DMS 273 treated with DMSO at 0.1 percent for 48 hours (cell line): Measurements from ENCODE around the gene PSEN2.

ENCODE experiments used
- DNase-seq: peaks from one replicate; lab custom pipeline; 2025; lab: John Stamatoyannopoulos, UW

The PSEN2 gene

DNA sequence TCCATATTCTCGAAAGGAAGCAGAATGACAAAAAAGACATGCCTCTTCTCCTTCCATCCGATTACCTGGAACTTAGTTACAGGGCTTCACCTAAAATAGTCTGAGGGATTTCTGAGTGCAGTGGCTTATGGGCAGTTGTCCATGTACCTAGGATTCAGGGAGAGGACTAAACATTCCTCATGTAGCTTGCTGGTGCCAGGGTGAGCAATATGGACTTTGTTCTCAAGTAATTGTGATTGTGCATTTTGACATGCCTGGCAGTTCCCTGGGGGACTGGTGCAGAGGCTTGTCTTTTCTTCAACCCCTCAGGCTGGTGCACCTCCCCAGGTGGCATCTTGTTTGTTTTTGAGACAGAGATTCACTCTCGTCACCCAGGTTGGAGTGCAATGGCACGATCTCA, 6.1 kb upstream of the PSEN2 start:
- no peak for DNase-seq

DNA sequence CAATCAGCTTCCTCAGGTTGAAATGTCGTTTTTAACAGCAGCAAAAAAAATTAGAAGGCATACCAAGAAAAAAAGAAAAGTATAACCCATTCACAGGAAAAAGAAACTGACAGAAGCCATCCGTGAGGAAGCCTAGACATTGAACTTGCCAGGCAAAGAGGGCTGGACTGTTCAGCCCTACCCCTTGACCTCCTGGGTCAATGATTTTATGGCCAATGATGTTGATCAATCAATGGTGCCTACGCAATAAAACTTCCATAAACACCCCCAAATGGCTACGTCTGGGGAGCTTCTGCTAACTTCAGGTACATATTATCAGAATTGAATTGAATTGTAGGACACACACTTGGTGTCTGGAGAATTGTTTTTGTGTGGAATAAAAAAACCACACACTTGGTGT, 4.8 kb upstream of the PSEN2 start:
- DNase-seq, result no peak

DNA sequence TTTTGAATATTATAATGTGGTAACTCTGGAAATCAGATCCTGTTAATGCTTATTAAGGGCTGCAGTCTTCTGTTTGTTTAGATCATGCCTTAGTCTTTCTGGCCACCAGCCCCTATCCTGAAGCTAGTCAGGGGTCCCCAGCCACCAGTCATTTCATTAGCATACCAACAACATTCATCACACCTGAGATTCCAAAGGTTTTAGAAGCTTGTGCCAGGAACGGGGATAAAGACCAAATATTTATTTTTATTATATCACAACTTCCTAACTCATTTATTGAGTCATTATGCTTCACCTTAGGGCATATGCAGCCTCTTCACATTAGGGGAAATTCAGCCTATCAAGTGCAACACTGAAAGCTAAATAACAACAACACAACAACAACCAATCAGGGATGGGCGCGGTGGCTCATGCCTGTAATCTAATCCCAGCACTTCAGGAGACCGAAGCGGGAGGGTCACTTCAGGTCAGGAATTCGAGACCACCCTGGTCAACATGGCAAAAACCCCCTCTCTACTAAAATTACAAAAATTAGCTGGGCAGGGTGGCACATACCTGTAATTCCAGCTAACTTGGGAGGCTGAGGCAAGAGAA, 2.9 kb upstream of the PSEN2 start:
- no peak for DNase-seq

DNA sequence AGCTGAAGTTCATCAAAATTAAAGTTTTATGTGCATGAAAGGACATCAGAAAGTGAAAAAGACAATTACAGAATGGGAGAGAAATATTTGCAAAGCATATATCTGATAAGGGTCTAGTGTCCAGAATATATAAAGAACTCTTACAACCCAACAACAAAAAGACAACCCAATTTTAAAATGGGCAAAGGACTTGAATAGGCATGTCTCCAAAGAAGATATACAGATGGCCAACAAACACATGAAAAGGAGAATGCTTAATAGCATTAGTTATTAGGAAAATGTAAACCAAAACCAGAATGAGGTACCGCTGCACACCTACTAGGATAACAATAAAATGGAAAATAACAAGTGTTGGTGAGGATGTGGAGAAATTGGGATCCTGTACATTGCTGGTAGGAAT, 1.7 kb upstream of the PSEN2 start:
- no peak for DNase-seq

DNA sequence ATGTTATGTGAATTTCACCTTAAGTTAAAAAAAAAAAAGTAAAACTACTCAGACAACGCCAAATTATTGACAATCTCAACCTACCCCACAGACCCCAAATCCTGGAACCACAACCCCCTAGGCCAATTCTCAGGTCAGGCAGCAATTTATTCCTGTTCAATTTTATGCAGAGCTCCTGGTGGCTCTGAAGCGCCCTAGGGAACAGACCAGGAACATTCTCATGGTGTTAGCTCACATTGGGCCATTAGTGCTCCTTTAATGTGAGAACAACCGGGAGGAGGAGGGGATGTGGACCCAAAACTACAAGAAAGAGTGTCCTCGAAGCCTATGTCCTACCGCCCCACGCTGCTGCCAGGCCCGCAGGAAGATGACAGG, 403 bp upstream of the PSEN2 start:
- DNase-seq, result no peak

DNA sequence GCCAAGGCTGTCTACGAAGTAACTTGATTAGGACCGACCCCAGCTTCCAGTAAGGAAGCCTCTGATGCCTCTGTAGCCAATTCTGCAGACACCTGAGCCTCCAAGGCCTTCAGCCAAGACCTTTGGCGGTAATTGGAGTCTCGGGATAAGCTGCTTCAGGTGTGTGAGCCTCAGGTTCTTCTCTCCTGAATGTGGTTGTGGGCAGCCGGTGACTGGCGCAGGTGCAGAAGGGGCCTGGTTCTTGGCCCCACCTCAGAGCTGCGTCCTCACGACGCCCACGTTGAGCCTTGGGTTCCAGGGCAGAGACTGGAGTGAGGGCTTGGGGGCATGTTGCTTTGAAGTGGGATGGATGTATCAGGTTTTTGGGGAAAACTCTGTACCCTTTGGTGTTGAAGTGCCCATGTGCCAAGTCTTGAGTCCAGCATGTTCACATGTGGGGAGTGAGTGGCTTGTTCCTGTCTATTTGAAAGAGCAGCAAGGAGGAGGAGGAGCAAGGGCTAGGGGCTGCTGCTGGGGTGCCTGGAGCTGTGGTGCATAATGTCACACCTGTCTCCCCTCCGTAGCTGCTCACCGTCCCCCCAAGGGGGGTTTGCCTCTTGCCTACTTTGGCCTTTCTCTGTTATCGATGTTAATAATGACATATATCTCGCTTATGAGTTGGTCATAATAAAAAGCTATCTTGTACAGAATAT, 1.4 kb downstream of the PSEN2 start:
- DNase-seq, result no peak

DNA sequence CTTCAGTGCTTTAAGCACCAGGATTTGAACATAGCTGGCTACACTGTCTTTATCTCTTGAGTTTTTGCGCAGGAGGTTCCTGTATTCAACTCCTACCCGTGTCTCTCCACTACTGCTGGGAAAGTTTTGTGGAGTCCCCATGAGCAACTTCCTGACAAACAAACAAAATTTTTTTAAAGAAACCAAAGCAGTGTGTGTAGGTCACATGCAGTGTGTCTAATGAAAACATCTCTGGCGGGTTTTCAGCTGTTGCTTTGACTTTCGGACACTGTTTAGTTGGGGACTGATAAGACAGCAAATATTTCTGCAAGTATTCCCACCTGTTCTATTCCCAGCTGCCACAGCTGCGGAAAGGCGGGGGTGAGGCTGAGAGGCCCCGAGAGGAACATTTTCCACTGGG, 2.0 kb downstream of the PSEN2 start:
- no peak for DNase-seq

DNA sequence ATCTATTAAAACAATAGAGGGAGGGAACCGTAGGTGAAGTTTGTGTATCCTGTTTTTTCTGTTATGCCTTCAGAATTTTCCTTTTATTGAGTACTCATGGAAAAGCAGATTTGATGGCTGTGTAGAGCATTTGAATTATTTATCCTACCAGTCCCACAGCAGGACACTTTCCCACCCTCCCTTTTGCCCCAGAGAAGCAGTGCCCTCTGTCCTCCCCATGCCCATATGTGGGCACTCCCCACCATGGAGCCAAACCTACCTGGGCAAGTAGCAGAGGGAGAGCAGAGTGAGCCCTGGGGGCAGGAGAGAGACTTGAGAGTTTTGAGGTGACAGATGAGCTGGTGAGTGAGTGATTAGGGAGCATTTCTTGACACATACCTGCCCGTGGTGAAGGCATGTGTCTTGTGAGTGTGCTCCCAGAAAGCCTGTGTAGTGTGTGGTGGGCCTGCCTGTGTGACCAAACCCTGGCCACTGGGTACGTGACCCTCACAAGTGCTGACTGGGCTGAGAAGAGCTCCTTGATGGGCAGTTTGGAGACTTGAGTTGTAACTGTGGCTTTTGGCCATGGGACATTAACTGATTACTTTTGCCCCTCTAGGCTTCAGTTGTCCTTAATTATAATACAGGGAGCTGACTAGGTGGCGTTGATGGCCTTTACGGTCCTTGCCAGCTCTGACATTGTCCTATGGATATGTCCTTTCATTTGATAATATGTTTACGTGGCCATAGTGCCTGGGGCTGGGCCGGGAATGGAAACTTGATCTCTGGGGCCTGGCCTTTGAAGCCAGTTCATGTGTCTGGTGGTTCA, 3.6 kb downstream of the PSEN2 start:
- DNase-seq, result no peak

DNA sequence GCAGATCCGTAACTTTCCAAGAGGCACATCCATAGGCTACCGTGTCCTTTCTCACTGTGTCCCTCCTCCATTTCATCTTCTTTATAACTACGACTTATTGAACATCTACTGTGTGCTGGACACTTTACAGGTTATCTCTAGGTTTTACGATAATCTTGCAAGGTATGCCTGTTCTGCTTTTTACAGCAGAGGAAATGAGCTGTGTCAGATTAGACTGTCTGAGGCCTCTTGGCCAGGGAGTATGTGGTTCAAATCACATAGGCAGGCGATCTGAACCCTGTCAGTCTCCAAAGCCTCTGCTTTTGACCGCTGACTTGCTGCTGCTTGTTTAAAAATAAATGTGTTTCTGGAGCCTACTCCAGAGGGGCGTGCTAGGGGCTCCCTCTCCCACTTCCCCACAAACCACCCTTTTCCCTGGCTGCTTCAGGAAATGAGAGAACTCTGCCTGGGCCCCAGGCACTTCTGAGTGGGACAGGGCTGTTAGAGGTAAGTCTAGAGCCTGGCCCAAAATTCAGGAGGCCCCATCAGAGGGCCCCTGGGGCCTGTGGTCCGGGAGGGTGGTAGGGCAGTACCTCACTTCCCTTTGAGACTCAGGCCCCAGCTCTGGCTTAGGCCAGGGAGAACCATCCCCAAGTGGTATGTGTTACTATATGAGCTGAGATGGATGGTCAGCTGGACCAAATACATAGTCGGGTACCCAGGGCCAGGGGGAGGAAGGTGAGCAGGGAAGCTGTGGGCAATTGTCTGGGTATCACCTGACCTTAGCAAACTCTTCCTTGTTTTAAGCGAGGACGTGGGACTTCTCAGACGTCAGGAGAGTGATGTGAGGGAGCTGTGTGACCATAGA, 4.4 kb downstream of the PSEN2 start:
- DNase-seq, result no peak

DNA sequence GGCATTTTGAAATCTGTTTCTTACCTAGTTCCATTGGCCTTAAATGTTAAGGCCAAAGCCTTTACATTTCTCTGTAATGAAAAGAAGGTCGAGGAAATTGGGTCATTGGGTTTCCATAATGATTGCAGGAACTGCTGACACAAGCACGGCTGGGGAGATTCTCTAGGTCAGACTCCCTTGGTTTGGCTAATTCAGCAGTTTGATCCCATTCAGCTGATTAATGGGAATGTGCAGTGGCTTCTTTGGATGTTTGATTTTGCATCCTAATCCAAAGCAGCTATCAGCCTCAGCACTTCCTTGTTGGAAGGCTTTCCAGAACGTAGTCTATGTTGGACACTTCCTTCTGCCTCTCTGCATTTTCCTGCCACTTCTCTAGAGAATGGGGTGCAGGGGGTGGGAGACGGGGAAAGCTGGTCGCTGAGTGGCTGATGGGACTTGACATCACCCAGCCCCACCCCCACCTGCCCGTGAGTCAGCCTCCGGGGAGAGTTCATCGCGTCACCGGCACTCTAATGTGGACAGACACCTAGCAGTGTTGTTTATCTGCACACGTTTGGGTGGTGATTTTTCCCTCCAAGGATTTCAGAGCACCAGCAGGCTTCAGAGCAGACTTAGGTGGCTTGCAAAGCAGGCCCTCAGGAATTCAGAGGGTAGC, 5.4 kb downstream of the PSEN2 start:
- DNase-seq, result no peak

DNA sequence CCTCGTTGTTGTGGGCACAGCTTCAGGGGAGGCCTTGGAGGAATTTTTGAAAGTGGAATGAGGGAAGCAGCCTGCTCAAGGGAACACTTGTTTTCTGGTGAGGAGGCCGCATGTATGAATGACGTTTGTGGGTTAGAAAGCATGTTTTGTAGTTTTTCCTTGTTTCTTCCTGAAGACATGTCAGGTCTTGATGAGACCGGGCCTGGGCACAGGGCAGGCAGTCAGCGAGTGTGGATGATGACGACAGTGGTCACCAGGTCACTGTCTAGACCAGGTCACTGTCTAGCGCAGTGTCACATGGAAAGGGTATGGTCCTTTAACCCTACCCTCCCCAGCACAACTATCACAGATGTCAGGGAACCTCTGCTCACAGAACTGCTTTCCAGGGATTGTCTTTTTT, 7.3 kb downstream of the PSEN2 start:
- no peak for DNase-seq

DNA sequence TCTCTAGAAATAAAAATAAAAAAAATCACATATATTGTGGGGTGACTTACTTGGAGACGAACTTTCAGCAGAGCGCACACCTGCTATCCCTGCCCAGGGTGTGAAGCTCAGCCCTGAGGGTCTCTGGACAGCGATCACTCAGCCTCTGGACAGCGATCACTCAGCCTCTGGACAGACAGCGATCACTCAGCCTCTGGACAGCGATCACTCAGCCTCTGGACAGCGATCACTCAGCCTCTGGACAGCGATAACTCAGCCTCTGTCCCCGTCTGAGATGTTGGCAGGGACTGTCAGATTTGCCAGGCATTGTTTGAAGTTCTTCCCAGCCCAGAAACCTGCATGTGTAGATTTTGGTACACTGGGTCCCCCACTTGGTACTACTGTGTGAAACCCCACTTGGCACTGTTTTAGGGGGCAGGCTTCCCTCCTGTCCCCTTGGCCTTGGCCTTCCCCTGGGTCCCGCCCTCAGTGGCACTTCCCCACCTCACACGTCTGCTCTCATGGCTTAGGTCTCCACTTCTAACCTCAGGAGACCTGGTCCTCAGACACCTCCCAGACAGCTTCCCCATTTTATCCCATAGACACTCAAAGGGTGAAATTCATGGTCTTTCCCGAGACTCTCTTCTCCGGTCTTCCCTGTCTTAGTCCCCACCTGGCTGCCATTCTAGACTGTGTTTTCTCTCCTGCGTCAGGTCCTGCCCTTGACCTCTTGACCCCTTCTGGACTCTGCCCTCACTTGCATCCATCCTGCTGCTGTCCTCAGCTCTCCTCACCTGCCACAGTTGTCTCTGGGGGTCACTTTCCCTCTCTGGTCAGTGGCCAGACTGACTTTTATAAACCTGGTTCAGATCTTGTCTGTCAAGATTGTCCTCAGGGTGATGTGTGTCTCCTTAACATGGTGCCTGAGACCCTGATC, 10.2 kb downstream of the PSEN2 start:
- no peak for DNase-seq

DNA sequence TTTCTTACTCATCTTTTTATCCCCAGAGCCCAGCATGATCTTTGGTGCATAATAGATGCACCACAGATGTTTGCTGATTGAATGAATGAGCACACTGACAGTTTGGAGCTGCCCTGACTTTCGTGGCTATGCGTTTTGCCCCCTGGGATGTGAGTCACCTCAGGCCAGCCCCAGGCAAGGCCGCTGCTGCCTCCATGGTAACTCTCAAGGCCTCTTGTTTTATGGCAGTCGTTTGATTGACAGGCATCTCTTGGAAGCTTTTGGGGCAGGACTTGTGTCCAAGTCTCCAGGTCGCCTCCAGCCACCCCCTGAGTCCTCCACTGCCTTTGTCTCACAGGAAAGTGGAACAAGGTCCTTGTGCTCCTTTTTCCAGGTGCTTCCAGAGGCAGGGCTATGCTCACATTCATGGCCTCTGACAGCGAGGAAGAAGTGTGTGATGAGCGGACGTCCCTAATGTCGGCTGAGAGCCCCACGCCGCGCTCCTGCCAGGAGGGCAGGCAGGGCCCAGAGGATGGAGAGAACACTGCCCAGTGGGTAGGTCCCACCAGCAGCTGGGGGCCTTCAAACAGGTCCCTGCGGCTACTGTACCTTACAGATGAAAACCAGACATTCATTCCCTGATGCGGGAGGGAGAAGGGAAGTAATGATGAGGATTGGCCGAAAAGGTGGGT, 11.2 kb downstream of the PSEN2 start:
- DNase-seq, result no peak

DNA sequence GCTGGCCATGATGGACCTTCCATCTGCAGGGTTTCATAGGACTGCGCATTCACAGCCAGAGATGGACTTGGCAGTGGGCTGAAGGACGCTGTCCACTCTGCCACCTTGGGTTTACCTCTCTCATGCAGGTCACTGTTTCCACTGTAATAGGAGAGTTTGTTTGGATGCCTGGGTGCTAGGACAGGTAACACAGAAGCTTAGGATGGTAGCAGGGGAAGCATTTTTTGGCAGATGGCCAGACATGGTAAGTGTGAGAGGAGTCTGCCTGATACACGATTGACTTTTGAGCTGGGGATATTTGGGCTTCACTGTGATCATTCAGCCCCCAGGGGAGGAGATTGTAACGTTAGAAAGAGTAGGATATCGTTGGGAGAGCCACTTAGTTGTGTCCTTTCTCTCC, 11.8 kb downstream of the PSEN2 start:
- no peak for DNase-seq

DNA sequence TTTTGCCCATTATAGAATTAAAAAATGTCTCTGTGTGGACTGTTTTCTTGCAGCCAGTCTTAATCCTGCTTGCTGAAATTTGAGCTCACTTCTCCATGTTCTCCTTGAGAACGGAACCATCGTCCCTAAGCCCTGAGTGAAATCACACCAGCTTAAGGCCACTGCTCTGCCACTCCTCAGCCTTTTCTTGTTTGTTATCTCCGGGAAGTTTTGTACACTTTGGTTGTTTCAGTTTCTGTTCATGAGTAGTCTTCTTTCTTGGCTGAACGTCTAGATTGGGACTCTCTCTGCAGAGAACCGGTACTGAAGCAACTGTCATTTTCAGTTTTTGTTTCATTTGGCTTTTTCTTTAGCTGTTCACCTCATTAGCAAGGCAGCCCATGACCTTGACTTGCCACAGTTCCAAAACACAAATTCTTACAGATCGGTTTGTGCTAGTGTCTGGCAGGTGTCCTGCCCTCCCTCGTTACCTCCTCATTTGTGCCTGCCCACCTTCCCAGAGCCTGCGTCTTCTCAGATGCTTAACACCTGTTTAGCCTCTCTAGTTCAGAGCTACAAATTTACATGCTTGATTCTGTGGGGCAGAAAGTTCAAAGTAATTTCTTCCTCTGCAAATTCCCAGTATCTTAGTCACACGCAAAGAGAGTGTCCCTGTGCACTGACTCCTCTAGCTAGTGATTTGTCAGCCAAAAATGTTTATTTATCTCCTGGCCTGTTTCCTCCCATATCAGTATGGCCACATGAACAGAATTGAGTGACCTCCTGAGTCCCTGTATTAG, 12.4 kb downstream of the PSEN2 start:
- no peak for DNase-seq

DNA sequence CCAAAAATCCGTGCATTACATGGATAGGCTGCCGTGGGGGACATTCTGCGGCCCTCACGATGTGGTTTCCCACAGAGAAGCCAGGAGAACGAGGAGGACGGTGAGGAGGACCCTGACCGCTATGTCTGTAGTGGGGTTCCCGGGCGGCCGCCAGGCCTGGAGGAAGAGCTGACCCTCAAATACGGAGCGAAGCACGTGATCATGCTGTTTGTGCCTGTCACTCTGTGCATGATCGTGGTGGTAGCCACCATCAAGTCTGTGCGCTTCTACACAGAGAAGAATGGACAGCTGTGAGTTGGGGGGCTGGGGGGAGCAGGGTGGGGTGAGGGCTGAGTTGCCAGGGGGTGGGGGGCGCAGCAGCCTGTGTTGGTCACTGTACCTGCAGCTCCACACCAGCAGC, 13.2 kb downstream of the PSEN2 start:
- no peak for DNase-seq

DNA sequence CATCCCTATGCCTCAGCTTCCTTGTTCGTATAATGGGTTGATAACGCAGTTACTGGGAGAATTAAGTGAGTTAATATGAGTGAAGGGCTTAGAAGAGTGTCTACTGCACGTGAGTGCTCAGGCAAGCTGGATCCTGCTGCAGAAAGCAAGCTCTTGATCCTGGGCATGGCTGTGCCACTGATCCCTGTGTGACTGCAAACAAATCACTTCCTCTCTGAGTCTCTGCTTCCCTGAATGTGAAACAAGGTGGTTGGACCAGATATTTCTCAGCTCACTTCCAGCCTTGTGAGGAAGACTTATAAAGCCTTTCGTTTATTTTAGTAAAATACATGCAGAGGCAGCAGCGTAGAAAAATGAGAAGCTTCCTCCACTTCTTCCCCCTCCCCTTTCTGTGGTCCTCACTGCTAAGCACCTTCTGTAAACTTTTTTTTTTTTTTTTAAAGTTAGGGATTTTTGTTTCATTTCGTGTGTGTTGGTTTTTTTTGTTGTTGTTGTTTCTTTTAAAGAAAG, 13.8 kb downstream of the PSEN2 start:
- no peak for DNase-seq

DNA sequence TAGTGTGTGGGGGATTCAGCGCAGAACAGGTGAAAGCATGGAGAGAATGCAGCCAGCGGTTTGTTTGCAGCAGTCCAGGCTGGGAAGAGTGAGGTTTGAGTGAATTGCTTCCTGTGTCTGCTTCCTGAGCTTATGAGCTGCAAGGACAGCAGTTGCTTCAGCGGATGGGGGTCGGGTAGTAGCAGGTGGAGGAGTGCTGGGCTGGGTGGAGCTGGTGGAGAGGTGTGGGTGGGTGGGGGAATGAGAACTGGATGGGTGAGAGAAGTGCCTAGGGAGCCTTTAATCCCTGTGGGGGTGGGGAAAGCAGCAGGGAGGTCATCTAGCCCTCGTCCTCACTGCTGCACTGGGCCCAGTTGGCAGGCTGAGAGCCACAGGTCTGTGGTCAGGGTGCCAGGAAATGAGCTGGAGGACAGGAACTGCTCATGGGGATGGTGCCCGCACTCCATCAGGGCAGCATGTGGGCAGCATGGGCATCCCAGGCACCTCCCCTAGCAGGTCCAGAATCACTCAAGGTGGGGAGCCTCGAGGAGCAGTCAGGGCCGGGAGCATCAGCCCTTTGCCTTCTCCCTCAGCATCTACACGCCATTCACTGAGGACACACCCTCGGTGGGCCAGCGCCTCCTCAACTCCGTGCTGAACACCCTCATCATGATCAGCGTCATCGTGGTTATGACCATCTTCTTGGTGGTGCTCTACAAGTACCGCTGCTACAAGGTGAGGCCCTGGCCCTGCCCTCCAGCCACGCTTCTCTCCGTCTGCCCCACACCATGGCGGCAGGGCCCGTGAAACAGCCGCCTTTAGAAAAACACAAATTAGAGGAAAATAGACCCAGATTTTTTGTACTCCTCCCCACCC, 14.8 kb downstream of the PSEN2 start:
- no peak for DNase-seq
